Vagina (tissue), 2 donors: Measurements from ENCODE around the gene FUZ. TPM values are rescaled to one million over a fixed set of nuclear protein-coding genes. Genes with fewer than 3 reads are reported as not detected.

Experiments
- DNase-seq, 2 donors: peaks; one replicate each; pipeline ENCODE4 v3.0.0-alpha.2; 2017; ENCODE audit errors: extremely low spot score in 2 of 2
- H3K27ac ChIP-seq: fragments of 200-600 bp; sonication (generic); one replicate; pipeline ENCODE4 v1.5.1; 2019
- H3K27me3 ChIP-seq: fragments of 200-600 bp; sonication (generic); one replicate; pipeline ENCODE4 v1.5.1; 2019
- H3K36me3 ChIP-seq, 2 donors: fragments of 200-600 bp; sonication (generic); one replicate each; pipeline ENCODE4 v1.5.1; 2017 to 2019
- H3K4me1 ChIP-seq: fragments of 200-600 bp; sonication (generic); one replicate; pipeline ENCODE4 v1.5.1; 2019
- H3K4me3 ChIP-seq, 2 donors: fragments of 200-600 bp; sonication (generic); 1 replicate in 1 of 2; 2 replicates in 1 of 2; pipeline ENCODE4 v1.5.1; 2016 to 2019
- H3K9me3 ChIP-seq: fragments of 200-600 bp; sonication (generic); one replicate; pipeline ENCODE4 v1.5.1; 2019
- CTCF ChIP-seq, 3 experiments: fragments of 450-650 bp in 2 of 3; fragments of 200-600 bp in 1 of 3; sonication (generic) in 1 of 3; IDR thresholded peaks; one replicate each; pipeline ENCODE4 v1.5.1; 2017 to 2019; ENCODE audit warnings: antibody characterized with exemption in 3 of 3, mild to moderate bottlenecking in 2 of 3, moderate library complexity in 2 of 3
- POLR2A ChIP-seq, 2 donors: fragments of 450-650 bp; IDR thresholded peaks; one replicate each; pipeline ENCODE4 v1.6.1; 2017; ENCODE audit warnings: antibody characterized with exemption in 2 of 2, mild to moderate bottlenecking in 2 of 2, moderate library complexity in 2 of 2
- POLR2AphosphoS5 ChIP-seq, 2 donors: sonication (generic); formaldehyde crosslinking; IDR thresholded peaks; one replicate each; pipeline ENCODE4 v1.9.0; 2017; ENCODE audit warnings: antibody characterized with exemption in 2 of 2, mild to moderate bottlenecking in 2 of 2, low read depth in 1 of 2; ENCODE audit not compliant: insufficient read depth in 1 of 2
- intact Hi-C: fragments of 100-400 bp; cut with DNase I; formaldehyde crosslinking; loops from one replicate; pipeline ENCODE4 v1.15.1; 2023
- total RNA-seq: library from RNA; depleted of rRNA; stranded (reverse); fragments of >200 nt; gene quantifications from one replicate; pipeline ENCODE4 v1.2.3, GENCODE V29; 2016

FUZ gene
- total RNA-seq, 1 donor from 2014 or later = 11.5 TPM

GRCh38 chr19:49780861-49781260, 32.2 kb downstream of the FUZ start:
- Histone ChIP-seq H3K9me3 (no peaks in the 10 kb centered on the region), H3K36me3 (peaks cover 0 to 22% of the 10 kb centered on the region in 2 donors), H3K4me3 (no peak overlapping the region), H3K27ac (no peak overlapping the region), H3K4me1 (peaks cover 9% of the 10 kb centered on the region), H3K27me3 (no peaks in the 10 kb centered on the region)
- DNase-seq = no peak
- TF ChIP-seq POLR2AphosphoS5 (IDR thresholded peaks at IDR 0.05; ENCODE audit: insufficient read depth in 1 of 2, low read depth in 1 of 2) = no peak
- TF ChIP-seq CTCF (IDR thresholded peaks at IDR 0.05) = no peak
- TF ChIP-seq POLR2A (IDR thresholded peaks at IDR 0.05) = no peak
- intact Hi-C loops = no loop called here

- no peaks in the 10 kb centered on the region for H3K9me3 ChIP-seq
- H3K27me3 ChIP-seq = no peaks in the 10 kb centered on the region
- no peak overlapping the region for H3K27ac ChIP-seq
- no peak overlapping the region for H3K4me3 ChIP-seq
- TF ChIP-seq POLR2AphosphoS5 (IDR thresholded peaks at IDR 0.05; ENCODE audit: insufficient read depth in 1 of 2, low read depth in 1 of 2) (no peak), CTCF (IDR thresholded peaks at IDR 0.05) (no peak), POLR2A (IDR thresholded peaks at IDR 0.05) (no peak)
- H3K36me3 ChIP-seq = peaks cover 0 to 20% of the 10 kb centered on the region in 2 donors
- no peak for DNase-seq
- intact Hi-C loops = loop anchor here (10.0 kb wide), 1 partner anchor 65 kb away; no protein-coding TSS in a partner anchor
- H3K4me1 ChIP-seq = peaks cover 6% of the 10 kb centered on the region
These were observed 33.1 kb downstream of the FUZ start for GRCh38 chr19:49779731-49780555.

- no peak overlapping the region for H3K27ac ChIP-seq
- no peaks in the 10 kb centered on the region for H3K9me3 ChIP-seq
- intact Hi-C loops = loop anchor here (10.0 kb wide), 1 partner anchor 68 kb away; no protein-coding TSS in a partner anchor
- no peaks in the 10 kb centered on the region for H3K36me3 ChIP-seq
- H3K4me3 ChIP-seq = no peak overlapping the region
- no peak for TF ChIP-seq CTCF (IDR thresholded peaks at IDR 0.05)
- peaks cover 26% of the 10 kb centered on the region for H3K4me1 ChIP-seq
- H3K27me3 ChIP-seq = no peaks in the 10 kb centered on the region
- no peak for DNase-seq
These were observed 36.7 kb downstream of the FUZ start for GRCh38 chr19:49776371-49776764.

GRCh38 chr19:49775742-49776370, 37.2 kb downstream of the FUZ start:
- Histone ChIP-seq H3K9me3 (no peaks in the 10 kb centered on the region), H3K4me1 (peaks cover 26% of the 10 kb centered on the region), H3K36me3 (no peaks in the 10 kb centered on the region), H3K4me3 (no peak overlapping the region), H3K27ac (no peak overlapping the region), H3K27me3 (no peaks in the 10 kb centered on the region)
- intact Hi-C loops = loop anchor here (10.0 kb wide), 1 partner anchor 69 kb away; no protein-coding TSS in a partner anchor
- no peak for DNase-seq
- no peak for TF ChIP-seq POLR2A (IDR thresholded peaks at IDR 0.05)
- TF ChIP-seq POLR2AphosphoS5 (IDR thresholded peaks at IDR 0.05; ENCODE audit: insufficient read depth in 1 of 2, low read depth in 1 of 2) = no peak
- TF ChIP-seq CTCF (IDR thresholded peaks at IDR 0.05) = no peak

GRCh38 chr19:49774969-49775368, 38.1 kb downstream of the FUZ start:
- Histone ChIP-seq H3K27ac (no peak overlapping the region), H3K4me3 (no peak overlapping the region), H3K27me3 (no peaks in the 10 kb centered on the region), H3K9me3 (no peaks in the 10 kb centered on the region), H3K4me1 (peaks cover 26% of the 10 kb centered on the region), H3K36me3 (no peaks in the 10 kb centered on the region)
- DNase-seq = no peak
- TF ChIP-seq CTCF (IDR thresholded peaks at IDR 0.05) (no peak), POLR2AphosphoS5 (IDR thresholded peaks at IDR 0.05; ENCODE audit: insufficient read depth in 1 of 2, low read depth in 1 of 2) (no peak), POLR2A (IDR thresholded peaks at IDR 0.05) (no peak)
- intact Hi-C loops = loop anchor here (10.0 kb wide), 1 partner anchor 70 kb away; no protein-coding TSS in a partner anchor
